H1 (cell line): ENCODE measurements around the gene WDR37. TPM values are rescaled to one million over a fixed set of nuclear protein-coding genes. Genes with fewer than 3 reads are reported as not detected.

Experiments used
- CTCF ChIA-PET: fragments of 300-600 bp; sonication (Branson Sonifier 250); formaldehyde crosslinking; loops from one replicate; lab custom pipeline; 2021; ENCODE audit not compliant: partially characterized antibody; lab: Charles Lee
- POLR2A ChIA-PET: fragments of 300-600 bp; sonication (Branson Sonifier 250); formaldehyde crosslinking; loops from one replicate; lab custom pipeline; 2021; ENCODE audit warnings: inconsistent platforms; ENCODE audit not compliant: partially characterized antibody; lab: Charles Lee
- DNase-seq, 2 experiments: peaks; one replicate each; pipeline versions ENCODE4 v3.0.0 to v3.0.0-alpha.2; 2010 to 2022; ENCODE audit warnings: low spot score in 2 of 2, low read depth in 1 of 2, mixed read lengths in 1 of 2
- FAIRE-seq: peaks from 2 replicates; lab custom pipeline; 2011; peaks lifted over from hg19 to GRCh38; lab: Jason Lieb, UNC
- H2AFZ ChIP-seq: 2 replicates; pipeline ENCODE4 v1.8.1; 2012; ENCODE audit warnings: low read length, inconsistent platforms
- H2AK5ac ChIP-seq: 2 replicates; pipeline ENCODE4 v1.6.1; 2013; ENCODE audit warnings: low read depth, low read length
- H2BK120ac ChIP-seq: replicated peaks from 2 replicates; pipeline ENCODE3; 2013; ENCODE audit warnings: low read depth, low read length, inconsistent platforms
- H2BK12ac ChIP-seq: 2 replicates; pipeline ENCODE4 v1.6.1; 2013; ENCODE audit warnings: low read depth, low read length
- H2BK15ac ChIP-seq: 2 replicates; pipeline ENCODE4 v1.6.1; 2013; ENCODE audit warnings: low read length
- H2BK20ac ChIP-seq: 2 replicates; pipeline ENCODE4 v1.6.1; 2013; ENCODE audit warnings: low read length
- H2BK5ac ChIP-seq: 2 replicates; pipeline ENCODE4 v1.6.1; 2013; ENCODE audit warnings: low read depth, low read length
- H3K14ac ChIP-seq: 2 replicates; pipeline ENCODE4 v1.6.1; 2013; ENCODE audit warnings: inconsistent platforms; ENCODE audit not compliant: insufficient read length
- H3K18ac ChIP-seq: 2 replicates; pipeline ENCODE4 v1.6.1; 2013; ENCODE audit warnings: low read length; ENCODE audit errors: extremely low read depth
- H3K23ac ChIP-seq: 2 replicates; pipeline ENCODE4 v1.6.1; 2013; ENCODE audit warnings: inconsistent platforms; ENCODE audit not compliant: insufficient read length
- H3K23me2 ChIP-seq: 2 replicates; pipeline ENCODE4 v1.6.1; 2013; ENCODE audit warnings: low read depth, low read length
- H3K27ac ChIP-seq: 2 replicates; pipeline ENCODE4 v1.6.1; 2011; ENCODE audit warnings: low read depth, low read length, inconsistent platforms
- H3K27me3 ChIP-seq, 4 experiments: replicated peaks in 1 of 4; 1 replicate in 1 of 4; 2 replicates in 3 of 4; pipeline versions ENCODE4 v1.6.1 to v1.8.1; 2011 to 2013; ENCODE audit warnings: low read length in 3 of 4, mild to moderate bottlenecking in 3 of 4, inconsistent platforms in 2 of 4, mixed read lengths in 2 of 4, moderate library complexity in 1 of 4; ENCODE audit not compliant: control insufficient read depth in 3 of 4, insufficient read depth in 3 of 4; ENCODE audit errors: extremely low read depth in 1 of 4
- H3K36me3 ChIP-seq, 4 experiments: 2 replicates each; pipeline versions ENCODE4 v1.6.1 to v1.8.1; 2011 to 2013; ENCODE audit warnings: mild to moderate bottlenecking in 4 of 4, low read length in 3 of 4, moderate library complexity in 2 of 4, control low read depth in 1 of 4, inconsistent platforms in 1 of 4; ENCODE audit not compliant: insufficient read depth in 4 of 4, control insufficient read depth in 2 of 4
- H3K4ac ChIP-seq: replicated peaks from 2 replicates; pipeline ENCODE3; 2013; ENCODE audit warnings: low read length, low read depth, mixed read lengths, inconsistent platforms; ENCODE audit not compliant: insufficient read length
- H3K4me1 ChIP-seq, 4 experiments: replicated peaks in 1 of 4; 1 replicate in 1 of 4; 2 replicates in 3 of 4; pipeline versions ENCODE4 v1.6.1 to v1.8.1; 2011 to 2013; ENCODE audit warnings: low read length in 3 of 4, inconsistent platforms in 2 of 4, mixed read lengths in 1 of 4; ENCODE audit not compliant: insufficient read depth in 4 of 4, control insufficient read depth in 3 of 4
- H3K4me2 ChIP-seq, 2 experiments: 2 replicates each; pipeline versions ENCODE4 v1.6.1 to v1.8.1; 2011 to 2013; ENCODE audit warnings: low read depth in 2 of 2, low read length in 2 of 2, control low read depth in 1 of 2, inconsistent platforms in 1 of 2, mild to moderate bottlenecking in 1 of 2; ENCODE audit not compliant: insufficient read depth in 1 of 2
- H3K4me3 ChIP-seq, 4 experiments: fragments of 200-600, 300-600 bp in 1 of 4; sonication (generic), shearing (Covaris generic), sonication (Bioruptor Twin) in 1 of 4; 2 replicates each; pipeline versions ENCODE4 v1.5.1 to v1.8.1; 2011 to 2016; ENCODE audit warnings: low read length in 4 of 4, low read depth in 3 of 4, control low read depth in 2 of 4, inconsistent platforms in 2 of 4, mild to moderate bottlenecking in 2 of 4, mixed read lengths in 1 of 4, moderate library complexity in 1 of 4; ENCODE audit not compliant: insufficient read depth in 2 of 4; ENCODE audit errors: extremely low read depth in 1 of 4
- H3K56ac ChIP-seq: replicated peaks from 2 replicates; pipeline ENCODE3; 2013; ENCODE audit warnings: low read depth, mild to moderate bottlenecking, mixed read lengths, low read length, inconsistent platforms; ENCODE audit not compliant: insufficient read length
- H3K79me1 ChIP-seq: 2 replicates; pipeline ENCODE4 v1.6.1; 2013; ENCODE audit warnings: low read depth, low read length, control low read depth
- H3K79me2 ChIP-seq, 2 experiments: 2 replicates each; pipeline versions ENCODE4 v1.6.1 to v1.8.1; 2012 to 2013; ENCODE audit warnings: low read length in 2 of 2, mild to moderate bottlenecking in 2 of 2, inconsistent platforms in 1 of 2; ENCODE audit not compliant: insufficient read depth in 2 of 2, control insufficient read depth in 1 of 2
- H3K9ac ChIP-seq, 4 experiments: replicated peaks in 1 of 4; 1 replicate in 1 of 4; 2 replicates in 3 of 4; pipeline versions ENCODE4 v1.6.1 to v1.8.1; 2011 to 2013; ENCODE audit warnings: low read depth in 3 of 4, low read length in 3 of 4, control low read depth in 2 of 4, mild to moderate bottlenecking in 2 of 4, moderate library complexity in 2 of 4, inconsistent platforms in 1 of 4; ENCODE audit errors: extremely low read depth in 1 of 4
- H3K9me3 ChIP-seq, 2 experiments: 2 replicates each; pipeline versions ENCODE4 v1.6.1 to v1.8.1; 2012 to 2013; ENCODE audit warnings: mild to moderate bottlenecking in 2 of 2, moderate library complexity in 2 of 2, control low read depth in 1 of 2, inconsistent platforms in 1 of 2, low read depth in 1 of 2, low read length in 1 of 2, mixed read lengths in 1 of 2; ENCODE audit not compliant: insufficient read depth in 2 of 2
- H4K20me1 ChIP-seq, 2 experiments: replicated peaks in 1 of 2; 2 replicates each; pipeline versions ENCODE3 to v1.8.1; 2011 to 2013; ENCODE audit warnings: inconsistent platforms in 2 of 2, low read length in 2 of 2, mild to moderate bottlenecking in 1 of 2; ENCODE audit not compliant: insufficient read depth in 2 of 2, control insufficient read depth in 1 of 2
- H4K5ac ChIP-seq: 2 replicates; pipeline ENCODE4 v1.6.1; 2013; ENCODE audit warnings: low read length, low read depth, mixed read lengths, inconsistent platforms; ENCODE audit not compliant: insufficient read length
- H4K8ac ChIP-seq: 2 replicates; pipeline ENCODE4 v1.8.0; 2013; ENCODE audit warnings: mild to moderate bottlenecking, moderate library complexity, low read length, inconsistent platforms; ENCODE audit not compliant: insufficient read depth; ENCODE audit errors: extremely low read depth
- H4K91ac ChIP-seq: replicated peaks from 2 replicates; pipeline ENCODE3; 2013; ENCODE audit warnings: low read length, mixed read lengths, inconsistent platforms; ENCODE audit not compliant: insufficient read length
- BACH1 ChIP-seq: IDR thresholded peaks from 2 replicates; pipeline ENCODE4 v1.6.1; 2012; ENCODE audit warnings: low read length, improper control_type of control experiment
- BCL11A ChIP-seq, 2 experiments: IDR thresholded peaks; one replicate each; pipeline ENCODE4 v1.6.1; 2011; ENCODE audit warnings: low read depth in 2 of 2, low read length in 2 of 2, mild to moderate bottlenecking in 2 of 2
- CBX8 ChIP-seq: fragments of 300-800, 300-1000 bp; sonication (generic); IDR thresholded peaks from 2 replicates; pipeline ENCODE4 v1.7.1; 2016; ENCODE audit warnings: low read depth, low read length, borderline replicate concordance
- CHD2 ChIP-seq: IDR thresholded peaks from 2 replicates; pipeline ENCODE4 v1.6.1; 2012; ENCODE audit warnings: low read length, improper control_type of control experiment
- CREB1 ChIP-seq: IDR thresholded peaks from 2 replicates; pipeline ENCODE4 v1.6.1; 2012; ENCODE audit warnings: inconsistent platforms
- GABPA ChIP-seq: IDR thresholded peaks from 2 replicates; pipeline ENCODE4 v1.6.1; 2011; ENCODE audit warnings: mild to moderate bottlenecking, low read length, moderate library complexity, borderline replicate concordance; ENCODE audit not compliant: insufficient read depth
- NRF1 ChIP-seq: IDR thresholded peaks from 2 replicates; pipeline ENCODE4 v1.6.1; 2011; ENCODE audit warnings: mild to moderate bottlenecking, low read depth, low read length, improper control_type of control experiment
- PHF8 ChIP-seq: fragments of 200-600 bp; sonication (generic); conservative IDR thresholded peaks from 2 replicates; pipeline ENCODE4 v1.7.1; 2012; ENCODE audit warnings: low read depth, mild to moderate bottlenecking, inconsistent platforms, low read length, moderate library complexity
- SIRT6 ChIP-seq: IDR thresholded peaks from one replicate; pipeline ENCODE4 v1.7.1; 2012; ENCODE audit warnings: low read length, inconsistent platforms
- TAF7 ChIP-seq: optimal IDR thresholded peaks from 2 replicates; pipeline ENCODE3; 2011; ENCODE audit warnings: low read depth, mild to moderate bottlenecking, inconsistent platforms, low read length, moderate library complexity, borderline replicate concordance
- YY1 ChIP-seq: IDR thresholded peaks from 2 replicates; pipeline ENCODE4 v1.6.1; 2011; ENCODE audit warnings: low read depth, mild to moderate bottlenecking, low read length
- ZNF274 ChIP-seq: IDR thresholded peaks from 2 replicates; pipeline ENCODE4 v1.7.0; 2012; ENCODE audit warnings: low read length, borderline replicate concordance; ENCODE audit errors: extremely low read depth
- WGBS, 2 experiments: shearing (Covaris generic) in 1 of 2; methylation state at CpG; one replicate each; pipeline versions ENCODE4 v1.1.6 to v1.1.7; 2013 to 2015; ENCODE audit warnings: low lambda C conversion rate in 2 of 2, mixed read lengths in 2 of 2, inconsistent platforms in 1 of 2, low coverage in 1 of 2, missing lambda C conversion rate in 1 of 2; ENCODE audit not compliant: insufficient replicate concordance in 2 of 2, insufficient coverage in 1 of 2, insufficient read length in 1 of 2; ENCODE audit errors: extremely low coverage in 1 of 2, missing lambda C conversion rate in 1 of 2; 5-methylcytosine and 5-hydroxymethylcytosine counted together
- polyA plus RNA-seq, 7 experiments: library from polyadenylated mRNA; depleted of rRNA in 3 of 7; stranded (reverse) in 5 of 7; unstranded in 2 of 7; fragments of >200 nt in 5 of 7; fragments of 200-250 nt in 2 of 7; gene quantifications; 1 replicate in 5 of 7; 2 replicates in 1 of 7; 4 replicates in 1 of 7; pipeline versions ENCODE4 v1.2.1 to v1.2.3, GENCODE V29; 2011 to 2013; ENCODE audit warnings: missing spikeins in 2 of 7, mixed read lengths in 2 of 7
- total RNA-seq: library from RNA; stranded (reverse); fragmentation: NEBNext Ultra II Directional; extraction: Animal tissue kit (Norgen Biotek cat#: 25700); gene quantifications from 2 replicates; pipeline ENCODE4 v1.2.1, GENCODE V29; 2021
- TF ChIP-seq, protein P1 (sequence below), 3 experiments: IDR thresholded peaks; 1 replicate in 2 of 3; 2 replicates in 1 of 3; pipeline versions ENCODE4 v1.5.1 to v1.6.1; 2011; ENCODE audit warnings: low read length in 3 of 3, mild to moderate bottlenecking in 3 of 3, inconsistent platforms in 2 of 3, low read depth in 1 of 3, moderate library complexity in 1 of 3; ENCODE audit not compliant: insufficient read depth in 1 of 3; ENCODE audit errors: control extremely low read depth in 1 of 3

Gene WDR37
- total and polyA plus RNA-seq, 2 of the 8 experiments (the other 6 are each of a cell fraction or from before 2014, with no cell fraction given) = 9.6 to 12.0 TPM

DNA sequence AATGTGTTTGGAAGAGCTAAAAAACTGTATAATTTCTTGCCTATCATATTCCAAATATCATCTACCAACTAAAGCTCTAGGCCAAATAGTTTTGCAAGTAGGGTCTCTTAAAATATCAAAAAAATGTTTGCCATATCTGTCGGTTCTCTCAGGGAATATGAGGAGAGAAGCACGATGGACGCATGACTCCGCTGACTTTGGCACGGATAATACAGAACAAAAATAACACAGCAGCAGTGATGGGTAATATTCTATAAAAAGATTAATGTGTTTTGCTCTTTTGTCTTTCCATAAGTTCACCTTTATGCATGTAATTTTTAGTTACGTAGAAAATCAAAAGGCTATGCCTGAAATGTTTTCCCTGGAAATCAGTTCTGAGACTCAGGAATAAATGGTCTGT is 29.6 kb upstream of the WDR37 start:
- DNase-seq = no peak
- Histone ChIP-seq H3K4me2 (no peak overlapping the region), H2BK120ac (no peak overlapping the region), H4K8ac (no peak overlapping the region), H2BK12ac (no peak overlapping the region), H3K79me1 (no peaks in the 10 kb centered on the region), H3K27ac (no peak overlapping the region), H3K4me3 (no peak overlapping the region), H3K9me3 (no peaks in the 10 kb centered on the region), H4K91ac (no peak overlapping the region), H2BK5ac (no peak overlapping the region), H2BK20ac (no peak overlapping the region), H3K79me2 (no peaks in the 10 kb centered on the region), H3K56ac (no peak overlapping the region), H3K36me3 (no peaks in the 10 kb centered on the region; a peak in 1 of 8 replicates), H3K23ac (no peak overlapping the region), H3K9ac (no peak overlapping the region), H2AFZ (no peak overlapping the region), H3K27me3 (no peaks in the 10 kb centered on the region), H2AK5ac (no peak overlapping the region), H4K5ac (no peak overlapping the region), H3K4me1 (no peaks in the 10 kb centered on the region; a peak in 1 of 7 replicates), H3K18ac (no peak overlapping the region), H3K14ac (no peak overlapping the region), H3K4ac (no peak overlapping the region), H3K23me2 (no peaks in the 10 kb centered on the region), H2BK15ac (no peak overlapping the region), H4K20me1 (no peaks in the 10 kb centered on the region)
- ChIA-PET CTCF (interaction anchor here (0.6 to 1.4 kb wide), 2 partner anchors 19 to 134 kb away, joined by 3 to 4 read pairs; no protein-coding TSS in a partner anchor), POLR2A (no interaction called here)
- no peak for FAIRE-seq
- 91% methylated on average over 6 of the region's 6 CpGs; no CpG with 5 or more reads in 1 of the 2 experiments for WGBS, 2 experiments
- TF ChIP-seq, protein P1, sequence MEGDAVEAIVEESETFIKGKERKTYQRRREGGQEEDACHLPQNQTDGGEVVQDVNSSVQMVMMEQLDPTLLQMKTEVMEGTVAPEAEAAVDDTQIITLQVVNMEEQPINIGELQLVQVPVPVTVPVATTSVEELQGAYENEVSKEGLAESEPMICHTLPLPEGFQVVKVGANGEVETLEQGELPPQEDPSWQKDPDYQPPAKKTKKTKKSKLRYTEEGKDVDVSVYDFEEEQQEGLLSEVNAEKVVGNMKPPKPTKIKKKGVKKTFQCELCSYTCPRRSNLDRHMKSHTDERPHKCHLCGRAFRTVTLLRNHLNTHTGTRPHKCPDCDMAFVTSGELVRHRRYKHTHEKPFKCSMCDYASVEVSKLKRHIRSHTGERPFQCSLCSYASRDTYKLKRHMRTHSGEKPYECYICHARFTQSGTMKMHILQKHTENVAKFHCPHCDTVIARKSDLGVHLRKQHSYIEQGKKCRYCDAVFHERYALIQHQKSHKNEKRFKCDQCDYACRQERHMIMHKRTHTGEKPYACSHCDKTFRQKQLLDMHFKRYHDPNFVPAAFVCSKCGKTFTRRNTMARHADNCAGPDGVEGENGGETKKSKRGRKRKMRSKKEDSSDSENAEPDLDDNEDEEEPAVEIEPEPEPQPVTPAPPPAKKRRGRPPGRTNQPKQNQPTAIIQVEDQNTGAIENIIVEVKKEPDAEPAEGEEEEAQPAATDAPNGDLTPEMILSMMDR (IDR thresholded peaks at IDR 0.05; ENCODE audit: control extremely low read depth in 1 of 3, insufficient read depth in 1 of 3, low read depth in 1 of 3, low read length in 3 of 3) = no peak
- no peak for TF ChIP-seq YY1
- TF ChIP-seq TAF7 = no peak
- no peak for TF ChIP-seq GABPA
- no peak for TF ChIP-seq CHD2
- TF ChIP-seq ZNF274 = no peak
- no peak for TF ChIP-seq CBX8
- no peak for TF ChIP-seq CREB1
- no peak for TF ChIP-seq BCL11A (IDR thresholded peaks at IDR 0.05; ENCODE audit: low read depth in 2 of 2, low read length in 2 of 2)
- TF ChIP-seq SIRT6 = no peak
- no peak for TF ChIP-seq NRF1
- TF ChIP-seq PHF8 = no peak
- no peak for TF ChIP-seq BACH1
